ENCODE data around the gene FKBP1A.

The FKBP1A gene

GRCh38 chr20:1382670-1383069, 10.2 kb downstream of the FKBP1A start:
- Histone ChIP-seq H3K9me3 (ENCODE audit: control insufficient read depth in 1 of 2, low read length in 2 of 2) (no peaks in the 10 kb centered on the region), H3K4me3 (ENCODE audit: low read depth in 1 of 2, low read length in 2 of 2) (no peak overlapping the region), H3K36me3 (ENCODE audit: control insufficient read depth in 1 of 2, insufficient read depth in 2 of 2, low read length in 2 of 2) (peaks cover 0 to 3% of the 10 kb centered on the region in 2 donors), H3K27ac (ENCODE audit: low read length) (peak overlapping the region; percentile 41), H3K27me3 (ENCODE audit: low read depth, low read length) (no peaks in the 10 kb centered on the region), H3K4me1 (ENCODE audit: control insufficient read depth in 1 of 2, insufficient read depth in 2 of 2, low read length in 2 of 2) (peaks cover 31 to 36% of the 10 kb centered on the region in 2 donors)

- H3K9me3 ChIP-seq (ENCODE audit: control insufficient read depth in 1 of 2, low read length in 2 of 2), result no peaks in the 10 kb centered on the region
- peak overlapping the region in 1 of 2 donors; percentile 16 for H3K4me3 ChIP-seq (ENCODE audit: low read depth in 1 of 2, low read length in 2 of 2)
- H3K27me3 ChIP-seq (ENCODE audit: low read depth, low read length), result no peaks in the 10 kb centered on the region
- H3K4me1 ChIP-seq (ENCODE audit: control insufficient read depth in 1 of 2, insufficient read depth in 2 of 2, low read length in 2 of 2), result peaks cover 36 to 38% of the 10 kb centered on the region in 2 donors
- peaks cover 0 to 3% of the 10 kb centered on the region in 2 donors for H3K36me3 ChIP-seq (ENCODE audit: control insufficient read depth in 1 of 2, insufficient read depth in 2 of 2, low read length in 2 of 2)
- H3K27ac ChIP-seq (ENCODE audit: low read length), result peak overlapping the region; percentile 41
Observed at GRCh38 chr20:1381753-1382591, 10.9 kb downstream of the FKBP1A start.

GRCh38 chr20:1378735-1379125, 14.1 kb downstream of the FKBP1A start:
- Histone ChIP-seq H3K27me3 (ENCODE audit: low read depth, low read length) (no peaks in the 10 kb centered on the region), H3K36me3 (ENCODE audit: control insufficient read depth in 1 of 2, insufficient read depth in 2 of 2, low read length in 2 of 2) (peaks cover 0 to 7% of the 10 kb centered on the region in 2 donors), H3K4me1 (ENCODE audit: control insufficient read depth in 1 of 2, insufficient read depth in 2 of 2, low read length in 2 of 2) (peaks cover 38 to 58% of the 10 kb centered on the region in 2 donors), H3K27ac (ENCODE audit: low read length) (no peak overlapping the region), H3K9me3 (ENCODE audit: control insufficient read depth in 1 of 2, low read length in 2 of 2) (no peaks in the 10 kb centered on the region), H3K4me3 (ENCODE audit: low read depth in 1 of 2, low read length in 2 of 2) (no peak overlapping the region)

- no peaks in the 10 kb centered on the region for H3K27me3 ChIP-seq (ENCODE audit: low read depth, low read length)
- peaks cover 36 to 62% of the 10 kb centered on the region in 2 donors for H3K4me1 ChIP-seq (ENCODE audit: control insufficient read depth in 1 of 2, insufficient read depth in 2 of 2, low read length in 2 of 2)
- H3K9me3 ChIP-seq (ENCODE audit: control insufficient read depth in 1 of 2, low read length in 2 of 2), result no peaks in the 10 kb centered on the region
- no peak overlapping the region for H3K4me3 ChIP-seq (ENCODE audit: low read depth in 1 of 2, low read length in 2 of 2)
- peaks cover 0 to 13% of the 10 kb centered on the region in 2 donors for H3K36me3 ChIP-seq (ENCODE audit: control insufficient read depth in 1 of 2, insufficient read depth in 2 of 2, low read length in 2 of 2)
- H3K27ac ChIP-seq (ENCODE audit: low read length), result peak overlapping the region; percentile 26
Observed at GRCh38 chr20:1377984-1378734, 14.7 kb downstream of the FKBP1A start.

DNA sequence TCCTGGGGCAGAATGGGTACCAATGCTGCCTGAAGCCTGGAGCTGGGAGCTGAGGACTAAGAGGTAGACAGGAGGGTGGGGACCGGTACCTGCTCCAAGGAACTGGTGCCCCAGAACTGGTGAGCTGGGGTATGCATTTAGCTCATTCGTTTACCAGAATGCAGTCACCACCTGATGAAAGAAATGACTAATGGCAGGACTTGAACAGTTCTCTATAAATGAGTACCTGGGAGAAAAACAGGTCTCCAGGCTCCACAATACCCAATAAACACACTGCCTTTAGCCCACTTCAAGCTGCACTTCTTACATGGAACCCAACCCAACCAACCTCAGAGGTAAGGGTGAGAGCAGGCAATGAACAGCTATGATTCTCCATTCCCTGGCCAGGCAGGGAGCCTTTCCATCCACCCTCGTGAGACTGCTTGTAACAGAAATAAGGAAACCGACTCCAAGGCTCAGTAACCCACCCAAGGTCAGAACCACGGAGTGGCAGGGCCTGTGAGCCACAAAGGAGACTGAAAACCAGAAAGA, 15.4 kb downstream of the FKBP1A start:
- Histone ChIP-seq H3K9me3 (ENCODE audit: control insufficient read depth in 1 of 2, low read length in 2 of 2) (no peaks in the 10 kb centered on the region), H3K27ac (ENCODE audit: low read length) (peak overlapping the region; percentile 26), H3K4me3 (ENCODE audit: low read depth in 1 of 2, low read length in 2 of 2) (no peak overlapping the region), H3K4me1 (ENCODE audit: control insufficient read depth in 1 of 2, insufficient read depth in 2 of 2, low read length in 2 of 2) (peaks cover 28 to 57% of the 10 kb centered on the region in 2 donors), H3K27me3 (ENCODE audit: low read depth, low read length) (no peaks in the 10 kb centered on the region), H3K36me3 (ENCODE audit: control insufficient read depth in 1 of 2, insufficient read depth in 2 of 2, low read length in 2 of 2) (peaks cover 0 to 16% of the 10 kb centered on the region in 2 donors)

DNA sequence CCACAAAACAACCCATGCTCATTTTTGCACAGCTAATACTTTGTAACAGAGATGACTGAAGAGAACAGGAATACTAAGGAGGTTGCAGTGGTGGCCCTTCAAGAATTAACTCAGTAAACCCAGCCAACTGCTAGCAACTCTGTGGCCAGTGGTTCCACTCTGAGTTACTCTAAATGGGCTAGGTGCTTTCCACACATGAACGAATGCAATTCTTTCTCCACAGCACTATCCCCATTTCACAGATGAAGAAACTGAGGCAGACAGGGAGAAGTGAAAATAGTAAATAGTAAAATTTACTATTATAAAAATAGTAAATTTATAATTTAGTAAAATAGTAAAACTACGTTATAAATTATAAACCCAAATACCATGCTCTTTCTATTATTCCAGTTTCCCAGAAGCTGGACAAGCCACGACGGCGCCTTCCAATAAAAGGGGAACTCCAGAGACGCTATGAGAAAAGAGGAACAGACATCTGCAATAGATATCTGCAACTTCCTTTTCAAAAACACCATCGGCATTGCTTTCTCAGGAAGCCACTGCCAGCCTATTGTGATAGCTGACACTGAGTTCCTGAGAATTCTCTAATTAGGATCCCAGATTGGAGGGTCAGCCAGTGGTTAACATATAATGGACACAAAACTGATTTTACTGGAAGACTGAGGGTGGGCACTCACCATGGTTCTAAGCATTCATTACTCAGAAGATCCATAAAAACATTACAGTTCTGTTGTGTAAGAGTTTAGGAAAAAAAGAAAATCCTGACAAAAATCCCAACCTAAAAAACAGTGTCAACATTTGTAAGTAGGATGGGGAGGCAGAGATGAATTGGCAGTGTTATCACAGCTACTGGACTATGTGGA, 16.2 kb downstream of the FKBP1A start:
- peaks cover 24 to 49% of the 10 kb centered on the region in 2 donors for H3K4me1 ChIP-seq (ENCODE audit: control insufficient read depth in 1 of 2, insufficient read depth in 2 of 2, low read length in 2 of 2)
- no peak overlapping the region for H3K4me3 ChIP-seq (ENCODE audit: low read depth in 1 of 2, low read length in 2 of 2)
- peak overlapping the region; percentile 26 for H3K27ac ChIP-seq (ENCODE audit: low read length)
- peaks cover 0 to 24% of the 10 kb centered on the region in 2 donors for H3K36me3 ChIP-seq (ENCODE audit: control insufficient read depth in 1 of 2, insufficient read depth in 2 of 2, low read length in 2 of 2)
- H3K9me3 ChIP-seq (ENCODE audit: control insufficient read depth in 1 of 2, low read length in 2 of 2), result no peaks in the 10 kb centered on the region
- no peaks in the 10 kb centered on the region for H3K27me3 ChIP-seq (ENCODE audit: low read depth, low read length)

GRCh38 chr20:1376007-1376406, 16.8 kb downstream of the FKBP1A start:
- no peaks in the 10 kb centered on the region for H3K9me3 ChIP-seq (ENCODE audit: control insufficient read depth in 1 of 2, low read length in 2 of 2)
- no peak overlapping the region for H3K4me3 ChIP-seq (ENCODE audit: low read depth in 1 of 2, low read length in 2 of 2)
- peaks cover 29 to 52% of the 10 kb centered on the region in 2 donors for H3K4me1 ChIP-seq (ENCODE audit: control insufficient read depth in 1 of 2, insufficient read depth in 2 of 2, low read length in 2 of 2)
- peaks cover 0 to 24% of the 10 kb centered on the region in 2 donors for H3K36me3 ChIP-seq (ENCODE audit: control insufficient read depth in 1 of 2, insufficient read depth in 2 of 2, low read length in 2 of 2)
- no peaks in the 10 kb centered on the region for H3K27me3 ChIP-seq (ENCODE audit: low read depth, low read length)
- no peak overlapping the region for H3K27ac ChIP-seq (ENCODE audit: low read length)

GRCh38 chr20:1375515-1375914, 17.3 kb downstream of the FKBP1A start:
- Histone ChIP-seq H3K4me3 (ENCODE audit: low read depth in 1 of 2, low read length in 2 of 2) (no peak overlapping the region), H3K27ac (ENCODE audit: low read length) (no peak overlapping the region), H3K9me3 (ENCODE audit: control insufficient read depth in 1 of 2, low read length in 2 of 2) (no peaks in the 10 kb centered on the region), H3K36me3 (ENCODE audit: control insufficient read depth in 1 of 2, insufficient read depth in 2 of 2, low read length in 2 of 2) (peaks cover 0 to 24% of the 10 kb centered on the region in 2 donors), H3K4me1 (ENCODE audit: control insufficient read depth in 1 of 2, insufficient read depth in 2 of 2, low read length in 2 of 2) (peaks cover 31 to 56% of the 10 kb centered on the region in 2 donors), H3K27me3 (ENCODE audit: low read depth, low read length) (no peaks in the 10 kb centered on the region)

DNA sequence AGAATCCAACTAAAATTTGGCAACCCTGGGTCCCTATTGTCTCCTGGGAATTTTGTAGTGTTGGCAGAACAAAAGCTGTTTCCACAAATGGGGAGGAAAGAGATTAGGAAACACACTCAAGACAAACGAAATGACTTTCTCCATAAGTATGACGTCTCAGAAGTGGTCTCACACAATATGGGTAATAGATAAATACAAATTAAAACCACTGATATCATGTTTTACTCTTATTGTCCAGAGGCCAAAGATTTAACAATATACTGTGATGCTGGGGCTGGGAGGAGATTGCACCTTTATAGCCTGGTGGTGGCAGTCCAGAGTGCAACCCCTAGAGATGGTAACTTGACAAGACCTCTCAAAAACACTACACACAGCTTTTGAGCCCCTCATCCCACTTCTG, 18.6 kb downstream of the FKBP1A start:
- Histone ChIP-seq H3K4me1 (ENCODE audit: control insufficient read depth in 1 of 2, insufficient read depth in 2 of 2, low read length in 2 of 2) (peaks cover 29 to 49% of the 10 kb centered on the region in 2 donors), H3K4me3 (ENCODE audit: low read depth in 1 of 2, low read length in 2 of 2) (no peak overlapping the region), H3K9me3 (ENCODE audit: control insufficient read depth in 1 of 2, low read length in 2 of 2) (no peaks in the 10 kb centered on the region), H3K36me3 (ENCODE audit: control insufficient read depth in 1 of 2, insufficient read depth in 2 of 2, low read length in 2 of 2) (peaks cover 0 to 27% of the 10 kb centered on the region in 2 donors), H3K27ac (ENCODE audit: low read length) (peak overlapping the region; percentile 1), H3K27me3 (ENCODE audit: low read depth, low read length) (no peaks in the 10 kb centered on the region)

DNA sequence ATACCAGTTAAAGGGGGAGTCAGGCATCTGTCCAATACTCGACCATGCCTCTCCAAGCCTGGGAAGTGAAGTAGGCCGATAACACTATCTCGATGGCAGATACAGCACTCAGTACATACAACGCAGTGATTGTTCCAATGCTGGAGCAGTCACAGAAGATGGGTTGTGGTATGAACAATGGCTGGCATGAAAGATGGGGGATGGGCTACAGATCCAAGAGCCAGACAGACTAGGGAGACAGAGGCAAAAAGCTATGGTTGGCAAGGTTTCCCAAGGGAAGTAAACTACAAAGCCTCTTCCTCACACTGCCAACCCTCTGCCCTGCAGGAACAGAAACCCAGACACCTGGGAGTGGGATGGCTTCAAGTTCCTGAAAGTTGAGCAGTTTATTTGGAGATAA, 19.2 kb downstream of the FKBP1A start:
- H3K27ac ChIP-seq (ENCODE audit: low read length), result peak overlapping the region; percentile 1
- peaks cover 0 to 27% of the 10 kb centered on the region in 2 donors for H3K36me3 ChIP-seq (ENCODE audit: control insufficient read depth in 1 of 2, insufficient read depth in 2 of 2, low read length in 2 of 2)
- H3K4me1 ChIP-seq (ENCODE audit: control insufficient read depth in 1 of 2, insufficient read depth in 2 of 2, low read length in 2 of 2), result peaks cover 30 to 46% of the 10 kb centered on the region in 2 donors
- no peaks in the 10 kb centered on the region for H3K9me3 ChIP-seq (ENCODE audit: control insufficient read depth in 1 of 2, low read length in 2 of 2)
- H3K27me3 ChIP-seq (ENCODE audit: low read depth, low read length), result no peaks in the 10 kb centered on the region
- no peak overlapping the region for H3K4me3 ChIP-seq (ENCODE audit: low read depth in 1 of 2, low read length in 2 of 2)
